IPS-NIHi7 (cell line): ENCODE data around the gene PCDHB3.
"Not testable (repeated sequence)": the region's sequence is repeated elsewhere in the genome, so short reads cannot be mapped to it uniquely, and the experiment has no call there.

Experiments used
- DNase-seq: peaks from one replicate; pipeline ENCODE4 v3.0.0; 2012; ENCODE audit warnings: mixed read lengths; ENCODE audit errors: extremely low spot score

Gene PCDHB3

GRCh38 chr5:141135718-141136266 lies 35.5 kb downstream of the PCDHB3 start:
- no peak for DNase-seq

- not testable (repeated sequence) for DNase-seq
These were observed 37.1 kb downstream of the PCDHB3 start for GRCh38 chr5:141137346-141137745.

- no peak for DNase-seq
These were observed 49.5 kb downstream of the PCDHB3 start, which contains the start of gene PCDHB6 for GRCh38 chr5:141149812-141150211. PCDHB6 (plus strand) TSS chr5:141150057; CDS start chr5:141150258, 201 bp downstream.

GRCh38 chr5:141150224-141150992 lies 50.1 kb downstream of the PCDHB3 start:
- no peak for DNase-seq

GRCh38 chr5:141150993-141151325 lies 50.7 kb downstream of the PCDHB3 start:
- DNase-seq: no peak

- not testable (repeated sequence) for DNase-seq
These were observed 51.4 kb downstream of the PCDHB3 start for GRCh38 chr5:141151632-141152031.

- DNase-seq: not testable (repeated sequence)
These were observed 51.8 kb downstream of the PCDHB3 start for GRCh38 chr5:141152096-141152495.
